Common myeloid progenitor, CD34-positive (primary cell): Measurements from ENCODE around the gene RASGEF1C.

Experiments used
- CTCF ChIA-PET: fragments of 350-600 bp; sonication (Branson Sonifier 250); formaldehyde crosslinking; loops from one replicate; lab custom pipeline; 2021; ENCODE audit warnings: antibody characterized with exemption; lab: Charles Lee
- POLR2A ChIA-PET: fragments of 350-600 bp; sonication (Branson Sonifier 250); formaldehyde crosslinking; loops from one replicate; lab custom pipeline; 2021; ENCODE audit warnings: antibody characterized with exemption; lab: Charles Lee
- DNase-seq, 3 donors: peaks; one replicate each; pipeline versions ENCODE4 v3.0.0 to v3.0.0-alpha.2; 2013
- H3K27ac ChIP-seq, 2 experiments: 1 replicate in 1 of 2; 2 replicates in 1 of 2; pipeline ENCODE4 v1.7.0; 2013; ENCODE audit warnings: inconsistent platforms in 2 of 2, low read length in 2 of 2, mild to moderate bottlenecking in 2 of 2, low read depth in 1 of 2, moderate library complexity in 1 of 2; ENCODE audit not compliant: severe bottlenecking in 2 of 2, insufficient read depth in 1 of 2, poor library complexity in 1 of 2
- H3K27me3 ChIP-seq, 5 experiments: replicated peaks in 2 of 5; 1 replicate in 3 of 5; 2 replicates in 2 of 5; pipeline versions ENCODE4 v1.6.1 to v1.7.0; 2013; ENCODE audit warnings: low read length in 4 of 5, mild to moderate bottlenecking in 2 of 5, moderate library complexity in 2 of 5, inconsistent platforms in 1 of 5; ENCODE audit not compliant: insufficient read depth in 5 of 5, control insufficient read depth in 4 of 5
- H3K36me3 ChIP-seq, 4 experiments: 1 replicate in 2 of 4; 2 replicates in 2 of 4; pipeline versions ENCODE4 v1.6.1 to v1.7.0; 2013; ENCODE audit warnings: low read length in 3 of 4, control low read depth in 1 of 4, mild to moderate bottlenecking in 1 of 4; ENCODE audit not compliant: control insufficient read depth in 4 of 4, insufficient read depth in 4 of 4
- H3K4me1 ChIP-seq, 4 experiments: 1 replicate in 3 of 4; 2 replicates in 1 of 4; pipeline versions ENCODE4 v1.6.1 to v1.7.1; 2013; ENCODE audit warnings: low read length in 3 of 4, mild to moderate bottlenecking in 3 of 4, control low read depth in 1 of 4, inconsistent platforms in 1 of 4, moderate library complexity in 1 of 4; ENCODE audit not compliant: control insufficient read depth in 4 of 4, insufficient read depth in 4 of 4; ENCODE audit errors: control extremely low read depth in 1 of 4
- H3K4me3 ChIP-seq, 7 experiments: 1 replicate in 4 of 7; 2 replicates in 3 of 7; pipeline versions ENCODE4 v1.5.1 to v1.7.0; 2013; ENCODE audit warnings: mild to moderate bottlenecking in 7 of 7, low read length in 6 of 7, moderate library complexity in 6 of 7, inconsistent platforms in 2 of 7, low read depth in 2 of 7, control low read depth in 1 of 7; ENCODE audit not compliant: insufficient read depth in 4 of 7, control insufficient read depth in 1 of 7; ENCODE audit errors: extremely low read depth in 1 of 7
- H3K9me3 ChIP-seq, 5 experiments: 1 replicate in 4 of 5; 2 replicates in 1 of 5; pipeline versions ENCODE4 v1.6.1 to v1.7.1; 2013; ENCODE audit warnings: low read length in 4 of 5, mild to moderate bottlenecking in 2 of 5, inconsistent platforms in 1 of 5, low read depth in 1 of 5, moderate library complexity in 1 of 5; ENCODE audit not compliant: control insufficient read depth in 4 of 5, insufficient read depth in 2 of 5; ENCODE audit errors: control extremely low read depth in 1 of 5
- WGBS: methylation state at CpG from one replicate; pipeline ENCODE4 v1.1.5; 2013; ENCODE audit not compliant: insufficient coverage; 5-methylcytosine and 5-hydroxymethylcytosine counted together

Gene RASGEF1C

DNA sequence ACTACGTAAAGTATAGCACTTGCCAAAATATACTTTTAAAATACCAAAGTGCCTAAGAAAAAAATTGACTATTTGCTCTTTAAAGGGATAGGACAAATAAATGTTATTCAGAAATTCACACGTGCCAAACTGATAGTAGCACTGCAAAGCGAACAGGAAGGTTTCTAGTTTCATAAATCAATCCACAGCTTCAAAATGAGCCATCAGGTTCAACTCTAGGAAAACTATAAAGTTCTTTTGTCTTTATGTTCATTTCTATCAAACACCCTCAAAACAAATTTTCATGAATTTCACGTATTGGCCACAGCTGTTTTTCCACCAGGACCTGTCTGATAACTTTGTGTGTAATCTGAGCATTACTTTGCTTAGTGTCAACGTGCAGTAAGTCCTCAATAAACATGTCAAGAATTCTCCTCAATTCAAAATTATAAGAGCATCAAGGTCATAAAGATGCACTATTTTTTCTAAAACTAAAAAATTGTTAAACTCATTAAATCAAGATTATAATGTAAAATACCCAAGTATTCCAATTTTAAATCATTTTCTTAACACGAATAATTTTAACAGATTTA, 140.4 kb downstream of the RASGEF1C start:
- no peak for DNase-seq
- Histone ChIP-seq H3K27me3 (no peaks in the 10 kb centered on the region), H3K27ac (peak overlapping the region in 1 of 2 experiments; percentile 78), H3K4me1 (peaks cover 11 to 42% (median 35%) of the 10 kb centered on the region in 4 experiments), H3K36me3 (peaks cover 0 to 11% (median 0%) of the 10 kb centered on the region in 4 experiments), H3K4me3 (peak overlapping the region in 5 of 7 experiments; percentile 34 to 92 (median 85)), H3K9me3 (peaks cover 0 to 8% (median 0%) of the 10 kb centered on the region in 5 experiments)
- ChIA-PET CTCF (interaction anchor here (1.1 to 2.3 kb wide), 5 partner anchors 9 to 97 kb away, joined by 4 to 11 read pairs (median 4); no protein-coding TSS in a partner anchor), POLR2A (no interaction called here)
- WGBS, result 38% methylated on average over 3 of the region's 6 CpGs

DNA sequence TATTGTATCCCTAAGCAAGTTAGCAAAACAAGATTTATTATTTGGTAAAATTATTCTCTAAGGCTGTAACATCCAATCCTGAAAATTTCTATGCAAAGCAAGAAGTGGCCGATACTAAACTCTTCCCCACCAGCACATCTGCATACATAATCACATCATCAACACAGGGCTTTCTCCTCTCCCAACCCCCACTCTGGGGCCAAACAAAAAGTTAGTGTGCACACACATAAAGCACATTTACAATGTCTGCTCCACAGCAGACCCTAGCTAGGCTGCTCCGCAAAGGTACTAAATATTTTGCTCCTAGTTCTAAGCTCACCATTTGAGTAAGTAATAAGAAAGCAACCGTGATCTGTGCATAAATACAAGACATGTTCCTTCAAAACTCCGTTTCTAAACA, 141.0 kb downstream of the RASGEF1C start:
- Histone ChIP-seq H3K4me1 (peaks cover 11 to 42% (median 35%) of the 10 kb centered on the region in 4 experiments), H3K27me3 (no peaks in the 10 kb centered on the region), H3K4me3 (peak overlapping the region in 4 of 7 experiments; percentile 3 to 92 (median 62)), H3K27ac (no peak overlapping the region), H3K36me3 (peaks cover 0 to 14% (median 2%) of the 10 kb centered on the region in 4 experiments), H3K9me3 (peaks cover 0 to 8% (median 0%) of the 10 kb centered on the region in 5 experiments)
- POLR2A ChIA-PET, result no interaction called here
- 71% methylated on average over 1 of the region's 4 CpGs for WGBS
- DNase-seq, result no peak
- CTCF ChIA-PET, result interaction anchor here (1.1 to 2.3 kb wide), 5 partner anchors 9 to 97 kb away, joined by 3 to 11 read pairs (median 4); no protein-coding TSS in a partner anchor

GRCh38 chr5:180060192-180060591, 148.8 kb downstream of the RASGEF1C start:
- H3K4me1 ChIP-seq, result peaks cover 0 to 7% (median 2%) of the 10 kb centered on the region in 4 experiments
- WGBS, result 93% methylated on average over 6 of the region's 7 CpGs
- H3K27ac ChIP-seq, result no peak overlapping the region
- peaks cover 3 to 39% (median 8%) of the 10 kb centered on the region in 4 experiments for H3K36me3 ChIP-seq
- ChIA-PET POLR2A (interaction anchor here (0.7 kb wide), 1 partner anchor 33 kb away, joined by 3 read pairs; no protein-coding TSS in a partner anchor), CTCF (interaction anchor here (0.6 to 3.1 kb wide), 4 partner anchors 9 to 28 kb away, joined by 3 to 14 read pairs (median 4); no protein-coding TSS in a partner anchor)
- H3K27me3 ChIP-seq, result no peaks in the 10 kb centered on the region
- H3K9me3 ChIP-seq, result peaks cover 0 to 6% (median 0%) of the 10 kb centered on the region in 5 experiments
- no peak overlapping the region for H3K4me3 ChIP-seq
- no peak for DNase-seq

DNA sequence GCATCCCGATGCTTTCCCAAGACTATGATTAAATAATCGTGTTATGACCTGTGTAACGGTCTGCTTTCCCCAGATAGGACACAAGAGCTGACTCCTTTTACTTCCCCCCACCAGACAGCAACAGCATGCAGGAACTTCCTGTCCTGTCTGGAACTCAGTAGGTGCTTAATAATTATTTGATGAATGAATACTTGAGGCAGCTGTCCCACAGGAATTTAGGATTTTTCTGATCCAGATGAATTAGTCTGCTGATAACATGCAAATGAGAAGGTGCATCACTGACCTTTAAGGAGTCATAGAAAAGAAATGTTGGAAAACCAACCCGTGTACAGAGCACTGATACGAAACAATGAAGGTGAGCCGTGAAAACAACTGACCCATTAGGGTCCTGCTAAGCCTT, 149.7 kb downstream of the RASGEF1C start:
- ChIA-PET POLR2A (interaction anchor here (0.7 to 2.1 kb wide), 3 partner anchors 11 to 32 kb away, joined by 3 to 6 read pairs (median 3); no protein-coding TSS in a partner anchor), CTCF (interaction anchor here (1.5 to 3.1 kb wide), 3 partner anchors 10 to 28 kb away, joined by 4 to 14 read pairs (median 5); no protein-coding TSS in a partner anchor)
- Histone ChIP-seq H3K4me3 (no peak overlapping the region), H3K27me3 (no peaks in the 10 kb centered on the region), H3K27ac (no peak overlapping the region), H3K4me1 (peaks cover 0 to 7% (median 3%) of the 10 kb centered on the region in 4 experiments), H3K36me3 (peaks cover 3 to 37% (median 8%) of the 10 kb centered on the region in 4 experiments), H3K9me3 (peaks cover 0 to 6% (median 0%) of the 10 kb centered on the region in 5 experiments)
- 81% methylated on average over 5 of the region's 6 CpGs for WGBS
- no peak for DNase-seq

- Histone ChIP-seq H3K4me3 (no peak overlapping the region), H3K27ac (no peak overlapping the region), H3K4me1 (peaks cover 0 to 12% (median 4%) of the 10 kb centered on the region in 4 experiments), H3K36me3 (peaks cover 0 to 23% (median 4%) of the 10 kb centered on the region in 4 experiments), H3K27me3 (no peaks in the 10 kb centered on the region), H3K9me3 (peaks cover 0 to 6% (median 0%) of the 10 kb centered on the region in 5 experiments)
- ChIA-PET CTCF (no interaction called here), POLR2A (no interaction called here)
- DNase-seq, result no peak
- WGBS, result no CpG with 5 or more reads among the region's 1 CpG
Measured at GRCh38 chr5:180056153-180056552, 152.9 kb downstream of the RASGEF1C start.

- Histone ChIP-seq H3K27ac (no peak overlapping the region), H3K4me3 (no peak overlapping the region), H3K4me1 (peaks cover 7 to 26% (median 16%) of the 10 kb centered on the region in 4 experiments), H3K36me3 (peaks cover 0 to 12% (median 3%) of the 10 kb centered on the region in 4 experiments), H3K27me3 (no peaks in the 10 kb centered on the region), H3K9me3 (peaks cover 0 to 6% (median 0%) of the 10 kb centered on the region in 5 experiments)
- DNase-seq, result no peak
- ChIA-PET POLR2A (no interaction called here), CTCF (interaction anchor here (1.3 kb wide), 1 partner anchor 26 kb away, joined by 5 read pairs; no protein-coding TSS in a partner anchor)
- 80% methylated on average over 6 of the region's 6 CpGs for WGBS
Measured at GRCh38 chr5:180054226-180054625, 154.8 kb downstream of the RASGEF1C start.
